Upper lobe of left lung (tissue), 4 donors: Measurements from ENCODE around the gene MRPL55.

Experiments
- EP300 ChIP-seq, 4 donors: sonication (generic); formaldehyde crosslinking; IDR thresholded peaks; one replicate each; pipeline ENCODE4 v1.5.1; 2017; ENCODE audit warnings: antibody characterized with exemption in 4 of 4, control low read depth in 2 of 4
- POLR2A ChIP-seq, 4 donors: fragments of 450-650 bp; IDR thresholded peaks; one replicate each; pipeline ENCODE4 v1.5.1; 2016 to 2017; ENCODE audit warnings: antibody characterized with exemption in 4 of 4, mild to moderate bottlenecking in 2 of 4
- TF ChIP-seq, protein P1 (sequence below), 6 experiments: fragments of 450-650 bp in 4 of 6; fragments of 200-600 bp in 2 of 6; sonication (generic) in 2 of 6; IDR thresholded peaks; one replicate each; pipeline ENCODE4 v1.5.1; 2016 to 2019; ENCODE audit warnings: antibody characterized with exemption in 6 of 6

DNA sequence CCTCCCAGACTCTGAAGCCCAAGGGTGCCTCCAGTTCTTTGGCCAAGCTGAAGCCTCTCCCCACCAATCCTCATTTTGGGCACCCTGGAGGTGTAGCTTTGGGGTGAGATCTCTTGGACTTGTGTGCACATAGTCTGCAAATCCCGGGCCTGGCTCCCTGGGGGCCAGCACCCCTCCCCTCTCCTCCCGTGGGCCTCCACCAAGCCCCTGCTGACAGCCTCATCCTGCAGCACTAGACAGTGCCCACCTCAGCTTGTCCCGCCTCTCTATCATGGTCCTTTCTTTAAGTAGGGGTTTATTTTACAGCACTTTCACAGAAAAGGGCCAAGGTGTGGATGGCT is 43.8 kb upstream of the MRPL55 start:
- TF ChIP-seq, protein P1, sequence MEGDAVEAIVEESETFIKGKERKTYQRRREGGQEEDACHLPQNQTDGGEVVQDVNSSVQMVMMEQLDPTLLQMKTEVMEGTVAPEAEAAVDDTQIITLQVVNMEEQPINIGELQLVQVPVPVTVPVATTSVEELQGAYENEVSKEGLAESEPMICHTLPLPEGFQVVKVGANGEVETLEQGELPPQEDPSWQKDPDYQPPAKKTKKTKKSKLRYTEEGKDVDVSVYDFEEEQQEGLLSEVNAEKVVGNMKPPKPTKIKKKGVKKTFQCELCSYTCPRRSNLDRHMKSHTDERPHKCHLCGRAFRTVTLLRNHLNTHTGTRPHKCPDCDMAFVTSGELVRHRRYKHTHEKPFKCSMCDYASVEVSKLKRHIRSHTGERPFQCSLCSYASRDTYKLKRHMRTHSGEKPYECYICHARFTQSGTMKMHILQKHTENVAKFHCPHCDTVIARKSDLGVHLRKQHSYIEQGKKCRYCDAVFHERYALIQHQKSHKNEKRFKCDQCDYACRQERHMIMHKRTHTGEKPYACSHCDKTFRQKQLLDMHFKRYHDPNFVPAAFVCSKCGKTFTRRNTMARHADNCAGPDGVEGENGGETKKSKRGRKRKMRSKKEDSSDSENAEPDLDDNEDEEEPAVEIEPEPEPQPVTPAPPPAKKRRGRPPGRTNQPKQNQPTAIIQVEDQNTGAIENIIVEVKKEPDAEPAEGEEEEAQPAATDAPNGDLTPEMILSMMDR (IDR thresholded peaks at IDR 0.05), result no peak
- TF ChIP-seq EP300 (IDR thresholded peaks at IDR 0.05) (no peak), POLR2A (IDR thresholded peaks at IDR 0.05) (no peak)
